ENCODE data around the gene FAM131C.
"Not testable (repeated sequence)": the region's sequence is repeated elsewhere in the genome, so short reads cannot be mapped to it uniquely, and the experiment has no call there.

The FAM131C gene

DNA sequence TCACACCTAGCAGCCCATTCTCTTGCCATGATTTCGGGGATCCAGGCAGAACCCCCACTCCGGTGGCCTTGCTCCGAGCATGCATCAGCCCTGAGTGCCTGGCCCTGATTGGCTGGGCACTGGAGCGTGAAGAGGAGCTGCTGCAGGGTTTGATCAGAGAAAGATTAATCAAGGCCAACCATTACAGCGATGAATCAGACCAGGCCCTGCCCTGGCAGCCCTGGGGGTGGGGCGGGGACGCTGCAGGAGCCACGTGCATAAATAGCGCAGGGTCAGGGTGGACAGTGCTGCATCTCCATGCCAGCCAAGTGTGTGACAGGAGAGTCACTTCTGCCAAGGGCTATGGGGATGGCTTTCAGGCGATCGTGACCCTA, 3.4 kb upstream of the FAM131C start:
- no peak for DNase-seq (ENCODE audit: low read depth)

DNA sequence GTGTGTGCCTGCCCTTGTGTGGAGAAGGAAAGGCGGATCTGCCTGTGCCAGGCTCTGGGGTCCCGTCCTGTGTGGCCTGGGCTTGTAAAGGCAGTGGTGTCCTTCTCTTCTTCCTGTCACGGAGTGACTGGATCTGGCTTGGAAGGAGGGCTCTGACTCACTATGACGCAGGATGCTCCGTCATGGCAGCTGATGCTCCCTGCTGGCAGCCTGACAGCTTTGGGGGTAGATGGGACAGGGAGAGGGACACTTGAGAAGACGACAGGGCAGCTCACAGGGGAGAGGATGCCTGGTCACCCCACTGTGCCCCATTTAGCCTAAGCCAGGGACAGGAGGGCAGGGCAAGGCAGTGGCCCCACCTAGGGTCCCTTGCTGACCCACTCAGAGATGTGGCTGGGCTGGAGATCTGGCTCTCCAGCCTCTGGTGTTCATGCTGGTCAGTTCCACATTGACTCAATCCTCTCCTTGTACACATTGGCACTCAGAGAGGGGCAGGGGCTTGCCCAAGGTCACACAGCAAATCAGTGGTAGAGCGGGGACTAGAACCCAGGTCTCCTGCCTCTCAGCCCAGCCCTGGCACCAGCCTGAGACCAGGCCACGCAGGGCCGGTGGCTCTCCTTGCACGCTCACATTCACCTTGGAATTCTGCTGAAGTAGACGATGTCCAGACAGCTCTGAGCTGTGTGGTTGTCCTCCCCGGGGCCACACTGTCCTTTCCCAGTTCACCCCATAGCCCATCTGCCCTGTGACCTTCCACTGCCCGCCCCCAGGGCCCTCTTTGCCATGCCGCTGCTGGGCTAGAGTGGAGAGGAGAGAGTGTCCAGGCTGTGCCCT, 2.8 kb upstream of the FAM131C start:
- no peak for DNase-seq (ENCODE audit: low read depth)

DNA sequence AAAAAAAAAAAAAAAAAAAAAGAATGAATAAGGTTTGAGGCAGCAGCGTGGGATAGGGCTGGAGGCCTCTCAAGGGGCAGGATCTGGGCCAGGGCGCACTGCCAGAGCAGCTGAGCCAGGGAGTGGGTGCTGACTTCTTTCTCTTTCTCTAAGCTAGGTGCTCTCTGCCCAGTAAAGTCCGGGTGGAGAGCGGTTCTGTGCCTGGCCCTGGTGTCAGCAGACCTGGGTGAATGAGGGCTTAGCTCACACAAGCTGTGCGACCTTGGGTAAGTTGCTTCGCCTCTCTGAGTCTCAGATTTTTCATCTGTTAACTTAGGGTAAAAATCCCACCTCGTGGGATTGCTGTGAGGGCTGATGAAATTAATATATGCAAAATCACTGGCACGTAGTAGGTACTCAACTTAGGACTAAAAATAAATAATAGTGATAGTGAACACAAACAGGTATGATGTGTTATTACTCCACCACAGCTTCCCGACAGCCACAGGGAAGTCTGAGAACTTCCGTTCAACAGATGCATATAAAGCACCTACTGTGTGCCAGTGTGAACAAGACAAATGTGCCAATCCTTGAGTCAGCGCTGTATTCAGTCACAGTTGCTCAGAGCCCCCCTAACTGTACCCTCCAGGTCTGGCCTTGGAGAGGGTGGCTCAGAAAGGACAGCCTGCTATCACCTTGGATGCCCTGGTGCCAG, 2.0 kb upstream of the FAM131C start:
- DNase-seq (ENCODE audit: low read depth) = no peak

DNA sequence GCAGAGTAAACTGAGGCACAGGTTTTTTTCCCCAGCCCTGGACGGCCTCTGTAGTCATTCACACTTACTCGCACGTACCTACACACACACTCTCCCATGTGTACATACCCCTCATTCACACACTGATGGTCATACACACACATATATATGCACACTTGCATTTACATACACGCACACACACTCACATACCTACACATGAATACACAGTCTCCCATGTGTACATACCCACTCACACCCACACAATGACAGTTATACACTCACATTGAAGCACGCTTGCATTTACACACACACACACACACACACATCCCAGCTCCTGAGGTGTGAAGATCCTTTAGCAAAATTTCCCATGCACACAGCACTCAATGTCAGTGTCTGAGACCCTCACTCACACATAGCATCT, 766 bp upstream of the FAM131C start:
- no peak for DNase-seq (ENCODE audit: low read depth)

DNA sequence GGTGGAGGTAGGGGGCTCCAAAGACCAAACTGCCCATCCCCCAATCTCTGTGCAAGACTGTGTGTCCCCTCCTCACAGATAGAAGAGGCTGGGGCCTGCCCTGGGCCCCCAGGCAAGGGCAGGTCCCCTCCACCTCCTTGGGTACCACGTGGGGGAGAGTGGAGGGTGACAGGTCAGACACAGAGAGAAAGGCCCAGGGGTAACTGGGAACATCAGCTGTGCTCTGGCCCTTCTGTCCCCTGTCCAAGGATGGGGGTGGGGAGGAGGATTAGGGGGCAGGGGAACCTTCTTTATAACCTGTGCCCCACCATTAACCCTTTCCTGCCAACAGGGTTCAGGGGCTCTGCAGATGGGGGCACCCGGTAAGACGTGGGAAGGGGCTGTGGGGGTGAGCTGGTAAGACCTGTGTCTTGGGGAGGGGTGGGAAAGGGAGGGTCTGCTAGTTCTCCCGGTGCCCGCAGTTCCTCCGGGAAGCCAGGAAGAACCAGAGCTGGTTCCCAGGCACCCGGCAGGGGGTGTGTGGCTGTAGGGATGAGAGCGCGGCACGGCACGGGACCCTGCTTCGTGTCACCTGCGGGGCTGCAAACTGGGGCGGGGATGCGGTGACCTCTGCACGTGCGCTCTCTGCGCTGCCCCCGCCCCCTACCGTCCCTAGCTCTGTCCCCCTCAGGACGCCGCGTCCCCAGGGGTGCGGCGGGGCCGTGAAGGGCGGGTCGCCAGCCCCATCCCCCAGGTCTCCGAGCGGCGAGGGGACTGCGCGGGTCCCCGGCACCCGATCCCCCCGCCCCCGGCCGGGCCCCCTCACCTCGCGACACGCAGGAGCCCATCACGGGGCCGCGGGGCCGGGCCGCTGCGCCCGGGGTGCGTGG, 601 bp downstream of the FAM131C start:
- DNase-seq (ENCODE audit: low read depth) = no peak

DNA sequence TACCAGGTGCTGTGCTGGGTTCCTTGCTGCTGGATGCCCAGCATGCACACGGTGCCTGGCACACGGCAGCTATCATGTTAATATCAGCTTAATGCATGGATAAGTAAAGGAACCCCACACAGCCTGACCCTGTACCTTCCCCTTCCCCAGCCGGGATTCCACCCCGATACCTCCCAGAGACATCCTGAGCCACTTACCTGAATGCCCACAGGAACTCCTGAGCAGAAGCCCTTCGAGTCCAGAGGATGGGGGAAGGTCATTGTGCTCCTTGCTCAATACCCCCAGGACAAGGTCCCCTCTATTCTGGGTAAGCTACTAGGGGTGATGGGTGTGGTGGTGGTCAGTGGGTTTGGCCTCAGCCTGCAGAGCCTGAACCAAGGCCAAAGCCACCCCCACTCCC, 1.4 kb downstream of the FAM131C start:
- no peak for DNase-seq (ENCODE audit: low read depth)

DNA sequence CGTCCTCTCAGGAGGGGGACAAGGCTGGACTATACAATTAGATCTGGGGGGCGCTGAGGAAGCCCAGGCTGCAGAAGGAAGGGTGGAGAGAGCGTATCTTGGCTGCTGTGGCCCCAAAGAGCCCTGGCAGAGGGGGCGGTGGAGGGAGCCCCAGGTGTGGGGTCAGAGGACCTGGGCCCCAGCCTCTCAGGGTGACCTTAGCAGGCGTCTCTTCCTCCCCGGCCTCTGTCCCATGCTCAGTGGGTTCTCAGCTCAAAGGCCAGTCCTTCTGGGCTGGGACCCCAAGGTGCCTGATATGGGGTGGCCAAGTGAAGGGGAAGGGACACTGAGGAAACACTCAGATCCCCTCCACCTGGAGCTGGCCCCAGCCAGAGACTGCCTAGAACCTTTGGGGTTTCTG, 1.8 kb downstream of the FAM131C start:
- no peak for DNase-seq (ENCODE audit: low read depth)

DNA sequence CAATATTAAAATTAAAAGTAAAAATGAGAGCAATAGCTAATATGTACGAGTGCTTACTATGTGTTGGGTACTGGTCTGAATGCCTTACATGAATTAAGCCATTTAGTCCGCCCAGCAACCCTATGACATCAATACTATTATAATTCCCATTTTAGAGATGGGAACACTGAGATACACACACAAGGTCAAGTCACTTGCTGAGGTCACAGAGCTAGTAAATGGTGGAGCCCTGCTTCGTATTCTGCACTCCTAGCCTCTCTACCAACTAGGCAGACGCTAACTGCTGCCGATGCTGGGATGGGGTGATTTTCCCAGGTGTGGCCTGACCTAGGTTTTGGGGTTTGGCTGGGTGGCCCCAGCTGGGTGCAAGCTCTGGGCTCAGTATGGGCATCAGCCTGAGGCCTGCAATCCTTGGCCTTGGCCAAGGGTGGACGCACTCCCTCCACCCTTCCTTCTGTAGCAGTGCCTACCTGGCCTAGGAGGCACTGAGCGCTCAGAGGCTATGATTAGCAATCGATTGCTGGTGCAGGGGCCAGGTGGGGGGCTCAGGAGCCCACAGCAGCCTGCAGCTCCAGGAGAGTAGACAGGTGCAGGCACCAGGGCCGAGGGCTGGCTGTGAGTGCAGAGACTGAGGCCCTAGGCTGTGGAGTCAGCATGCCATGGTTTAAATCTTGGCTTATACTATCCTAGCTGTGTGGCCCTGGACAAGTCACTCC, 2.7 kb downstream of the FAM131C start:
- no peak for DNase-seq (ENCODE audit: low read depth)

DNA sequence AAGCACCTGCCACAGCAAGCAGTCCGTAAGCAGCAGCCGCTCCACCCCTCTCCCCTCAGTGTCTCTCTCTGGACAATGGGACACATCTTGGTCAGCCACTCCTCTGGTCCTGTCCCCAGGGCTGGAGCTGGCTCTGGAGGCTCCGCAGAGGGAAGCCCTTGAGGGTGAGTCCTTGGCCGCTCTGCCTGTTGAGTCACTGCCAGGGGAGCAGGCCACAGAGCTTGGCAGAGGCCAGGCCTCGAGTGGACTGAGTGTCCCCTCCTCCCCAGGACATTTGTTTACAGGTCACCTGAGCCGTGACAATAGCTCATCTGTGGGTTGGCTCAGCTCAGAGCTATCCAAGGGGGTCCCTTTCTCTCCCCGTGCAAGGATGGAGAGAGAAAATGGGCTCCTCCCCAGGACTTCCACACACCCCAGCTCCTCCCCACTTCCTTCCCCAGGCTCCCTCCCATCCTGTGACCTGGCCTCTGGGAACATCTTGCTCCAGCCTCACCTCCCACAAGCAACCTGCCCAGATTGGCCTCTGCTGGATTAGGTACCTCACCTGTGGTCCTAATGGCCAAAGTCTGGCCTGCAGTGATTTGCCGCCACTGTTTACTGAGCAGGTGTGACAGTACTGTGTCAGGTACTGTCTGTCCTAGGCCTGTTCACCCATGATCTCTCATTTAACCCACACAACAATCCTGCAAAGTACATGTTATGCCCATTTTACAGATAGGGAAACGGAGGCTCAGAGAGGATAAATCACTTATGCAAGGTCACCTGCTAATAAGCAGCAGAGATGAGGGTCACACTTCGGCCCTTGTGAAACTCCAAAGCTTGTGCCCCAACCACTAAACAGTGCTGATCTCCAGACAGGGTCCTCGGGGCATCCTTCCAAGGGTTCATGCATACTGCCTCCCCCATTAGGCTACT, 4.8 kb downstream of the FAM131C start:
- no peak for DNase-seq (ENCODE audit: low read depth)

DNA sequence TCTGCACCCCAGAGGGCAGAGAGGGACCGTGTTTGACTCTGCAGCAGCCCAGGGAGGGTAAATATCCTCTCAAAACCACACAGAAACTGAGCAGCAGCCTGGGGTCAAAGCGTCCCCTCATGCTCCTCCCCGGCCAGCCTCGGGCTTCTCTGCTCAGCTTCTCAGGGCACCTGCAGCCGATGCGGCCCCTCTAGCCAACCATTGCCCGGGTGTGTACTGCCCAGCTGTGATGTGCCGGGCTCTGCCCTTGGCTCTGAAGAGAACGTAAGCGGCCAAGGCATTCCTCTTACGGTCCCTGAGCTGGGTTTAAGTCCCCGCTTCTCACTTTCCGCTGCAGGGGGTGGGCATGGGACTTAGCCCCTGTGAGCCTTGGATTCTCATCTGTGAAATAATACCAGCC, 5.5 kb downstream of the FAM131C start:
- DNase-seq (ENCODE audit: low read depth) = no peak

DNA sequence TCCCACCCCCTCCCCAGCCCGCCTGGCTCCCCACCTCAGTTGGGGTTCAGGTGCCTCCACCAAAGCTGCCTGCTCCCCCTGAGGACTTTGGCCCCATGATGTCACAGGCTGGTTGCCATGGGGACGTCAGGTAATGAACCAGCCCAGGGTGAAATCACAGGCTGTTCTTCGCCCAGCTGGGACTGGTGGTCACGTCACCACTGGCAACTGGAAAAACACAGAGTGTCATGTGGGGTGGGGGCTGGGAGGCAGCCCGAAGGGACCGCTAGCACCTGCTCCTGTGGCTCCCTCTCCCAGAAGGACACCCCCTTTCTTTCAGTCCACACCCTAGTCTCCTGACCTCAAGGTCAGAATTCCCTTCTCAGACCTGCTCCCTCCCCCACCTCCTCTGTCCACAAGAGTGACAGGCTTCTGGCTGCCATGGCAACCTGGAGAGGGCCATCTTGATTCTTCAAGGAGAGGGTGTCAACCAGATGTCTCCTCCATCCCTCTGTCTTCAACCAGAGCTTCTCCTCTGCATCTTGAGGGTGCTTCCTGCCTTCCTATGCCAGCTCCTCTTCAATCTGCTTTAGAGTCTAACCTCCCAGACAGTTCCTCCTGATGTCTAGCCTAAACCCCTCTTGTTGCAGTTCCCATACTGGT, 6.2 kb downstream of the FAM131C start:
- no peak for DNase-seq (ENCODE audit: low read depth)

DNA sequence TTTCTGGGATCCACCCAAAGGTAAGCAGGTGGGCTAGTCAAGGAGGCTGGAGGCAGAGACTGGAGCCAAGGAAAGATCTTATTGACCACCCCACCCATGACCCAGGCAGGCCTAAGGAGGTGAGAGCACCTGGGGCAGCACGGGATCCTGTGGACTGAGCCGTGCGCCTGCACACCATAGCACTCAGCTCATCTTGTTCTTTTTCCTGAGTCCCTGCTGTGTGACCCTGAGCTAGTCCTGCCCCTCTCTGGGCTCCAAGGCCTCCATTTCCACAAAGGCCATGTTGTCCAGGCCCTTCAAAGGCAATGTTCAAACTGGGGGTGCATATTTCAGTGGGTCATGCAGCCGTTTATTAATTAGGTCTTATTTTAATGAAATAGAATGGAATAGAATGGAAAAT, 7.2 kb downstream of the FAM131C start:
- no peak for DNase-seq (ENCODE audit: low read depth)

DNA sequence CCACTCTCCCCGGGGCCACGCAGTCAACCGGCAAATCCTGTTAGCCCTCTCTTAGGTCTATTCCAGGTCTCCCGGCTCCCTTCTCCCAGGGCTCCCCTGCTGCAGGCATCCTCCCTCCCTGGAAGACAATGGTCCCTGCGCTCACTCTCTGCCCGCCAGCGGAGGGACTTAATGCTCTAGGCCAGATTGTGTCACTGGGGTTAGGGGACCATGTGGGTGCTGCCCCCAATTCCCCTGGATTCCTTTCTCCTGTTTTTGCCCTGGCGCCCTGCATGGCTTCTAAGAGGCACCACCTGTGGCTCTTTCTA, 8.2 kb downstream of the FAM131C start:
- DNase-seq (ENCODE audit: low read depth) = no peak

DNA sequence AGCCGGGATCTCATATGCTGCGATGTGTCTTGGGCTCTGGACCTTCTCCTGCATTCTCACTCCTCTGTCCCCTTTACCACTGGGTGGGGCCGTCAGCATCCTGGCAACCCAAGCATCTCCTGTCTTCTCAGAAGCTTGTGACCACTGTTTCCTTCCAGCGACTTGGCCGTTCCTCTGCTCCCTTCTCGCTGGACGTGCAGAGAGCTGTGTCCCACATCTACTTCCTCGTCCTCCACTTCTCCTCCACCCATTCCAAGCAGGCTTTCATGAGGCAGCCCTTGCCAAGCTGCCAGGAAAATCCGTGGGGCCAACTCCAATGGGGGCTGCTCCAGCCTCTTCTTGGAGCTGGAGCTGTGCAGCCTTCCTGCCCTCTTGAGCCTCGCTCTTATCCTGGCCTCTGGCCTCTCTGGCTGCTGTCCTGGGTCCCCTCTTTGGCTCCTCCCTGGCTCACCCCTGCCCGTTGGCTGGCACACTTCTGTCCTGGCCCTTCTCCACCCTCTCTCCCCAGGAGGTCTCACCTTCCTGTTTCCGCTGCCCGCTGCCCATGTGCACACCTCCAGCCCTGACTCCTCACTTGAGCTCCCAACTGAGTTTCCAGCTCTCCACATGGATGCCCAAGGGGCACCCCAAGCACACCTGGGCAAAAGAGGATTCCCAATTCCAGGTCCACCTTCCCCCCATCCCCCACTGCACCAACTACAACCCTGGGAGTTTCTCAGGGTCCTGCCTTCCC, 8.7 kb downstream of the FAM131C start:
- DNase-seq (ENCODE audit: low read depth) = no peak

DNA sequence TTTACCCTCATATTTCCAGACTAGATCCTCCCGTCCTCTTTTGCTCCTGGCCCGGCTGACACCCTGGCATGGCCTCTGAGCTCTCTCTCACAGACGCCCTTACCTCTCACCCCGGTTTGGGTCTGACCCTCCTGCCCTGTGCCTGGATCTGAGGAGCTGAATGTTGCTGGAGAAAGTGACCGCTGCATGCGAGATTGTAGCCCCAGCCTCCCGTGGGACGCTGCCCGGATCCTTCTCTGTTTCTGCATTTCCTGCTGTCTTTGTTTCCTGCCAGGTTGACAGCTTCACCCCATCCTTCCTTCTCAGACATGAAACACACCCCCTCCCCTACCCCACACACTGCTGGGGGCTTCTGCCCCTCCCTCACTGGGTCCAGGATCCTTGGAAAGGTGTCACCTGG, 9.5 kb downstream of the FAM131C start:
- no peak for DNase-seq (ENCODE audit: low read depth)

DNA sequence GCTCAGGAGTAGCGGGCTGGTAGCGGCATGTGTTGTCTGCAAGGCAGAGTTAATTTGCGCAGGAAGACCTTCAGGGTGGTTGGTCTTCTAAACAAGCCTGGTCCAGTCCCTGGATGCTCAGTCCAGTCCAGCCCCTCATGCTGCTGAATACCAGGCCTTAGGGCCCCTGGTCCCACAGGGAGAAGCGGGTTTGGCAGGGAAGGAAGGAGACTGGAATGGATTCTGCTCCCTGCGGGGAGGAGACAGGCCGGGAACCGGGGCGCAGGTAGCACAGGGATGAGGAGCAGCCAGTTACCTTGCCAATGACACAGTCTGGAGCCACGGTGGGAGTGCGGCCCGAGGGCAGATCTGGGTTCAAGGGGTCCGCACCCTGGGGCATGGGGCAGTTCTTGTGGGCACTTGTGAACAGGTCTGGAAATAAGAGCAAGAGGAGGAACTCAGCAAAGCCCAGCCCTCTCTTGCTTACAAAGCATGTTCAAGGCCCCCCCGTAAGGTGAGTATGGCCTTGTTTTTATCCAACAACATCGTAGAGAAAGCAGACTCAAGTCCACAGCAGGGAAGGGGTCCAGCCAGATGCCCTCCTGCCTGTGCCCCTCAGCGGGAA, 10.1 kb downstream of the FAM131C start:
- DNase-seq (ENCODE audit: low read depth) = no peak

DNA sequence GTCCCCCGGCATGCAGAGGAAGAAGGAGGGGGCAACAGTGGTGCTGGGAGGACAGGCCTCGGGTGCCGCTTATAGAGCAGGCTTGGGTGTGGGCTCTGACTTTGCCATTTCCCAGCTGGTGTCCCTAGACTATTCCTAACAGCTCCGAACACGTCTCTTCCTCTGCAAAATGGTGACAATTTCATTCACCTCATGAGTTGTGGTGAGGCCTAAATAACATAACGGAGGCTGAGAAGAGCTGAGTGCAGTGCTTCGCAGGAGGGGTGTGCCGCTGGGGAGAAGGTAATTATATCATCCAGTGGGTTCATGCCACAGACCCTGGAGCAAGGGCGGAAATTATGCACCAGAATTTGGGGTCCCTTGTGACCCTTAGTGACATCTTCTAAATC, 10.8 kb downstream of the FAM131C start:
- DNase-seq (ENCODE audit: low read depth) = not testable (repeated sequence)

DNA sequence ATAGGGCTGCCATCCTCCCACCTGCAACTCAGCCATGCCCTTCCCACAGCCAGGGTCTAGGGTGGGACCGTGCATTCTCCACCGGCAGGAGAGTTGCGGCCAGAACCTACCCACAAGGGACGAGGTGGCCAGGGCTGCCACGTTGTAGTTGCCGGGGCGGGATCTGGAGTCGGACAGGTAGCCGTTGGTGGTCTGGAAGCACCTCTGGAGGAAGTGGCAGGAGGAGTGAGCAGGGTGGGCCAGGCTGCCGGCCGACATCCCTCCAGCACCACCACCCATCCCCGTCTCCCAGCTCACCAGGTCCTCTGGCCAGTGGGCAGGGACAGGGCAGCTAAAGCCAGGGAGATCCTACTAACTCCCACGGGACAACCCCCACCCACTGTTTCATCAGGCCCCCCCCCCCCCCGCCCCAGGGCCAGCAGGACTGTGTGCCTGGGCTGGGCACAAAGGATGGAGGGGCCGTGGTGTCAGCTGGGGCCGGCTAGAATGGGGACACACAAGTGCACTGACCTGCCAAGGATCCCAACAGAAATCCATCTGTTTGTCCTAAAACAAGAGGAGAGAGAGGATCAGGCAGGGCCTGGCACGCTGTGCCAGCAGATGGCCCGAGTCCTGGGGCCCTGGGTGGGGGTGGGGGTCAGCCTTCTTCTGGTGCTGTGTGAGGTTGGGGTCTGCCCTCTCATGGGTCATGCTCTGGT, 11.3 kb downstream of the FAM131C start:
- not testable (repeated sequence) for DNase-seq (ENCODE audit: low read depth)

DNA sequence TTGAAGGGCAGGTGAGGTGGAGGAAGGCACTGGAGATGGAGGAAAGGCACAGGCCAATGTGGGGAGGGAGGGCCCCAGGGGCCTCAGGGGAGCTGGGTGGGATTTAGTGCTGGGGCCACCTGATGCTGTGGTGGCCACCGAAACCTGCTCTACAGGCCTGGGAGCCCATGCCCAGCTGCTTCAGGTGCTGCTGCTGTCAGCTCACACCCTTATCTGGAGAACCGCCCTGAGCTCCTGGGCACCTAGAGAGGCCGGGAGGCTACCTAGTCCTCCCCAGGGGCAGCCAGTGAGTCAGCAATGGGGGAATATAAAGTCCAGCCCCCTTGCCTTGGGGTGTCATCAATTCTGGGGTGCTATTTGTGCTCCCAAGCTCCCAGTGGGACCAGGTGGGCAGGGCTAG, 12.2 kb downstream of the FAM131C start:
- no peak for DNase-seq (ENCODE audit: low read depth)
